ENCODE data around the gene NUDCD3.

NUDCD3 gene

DNA sequence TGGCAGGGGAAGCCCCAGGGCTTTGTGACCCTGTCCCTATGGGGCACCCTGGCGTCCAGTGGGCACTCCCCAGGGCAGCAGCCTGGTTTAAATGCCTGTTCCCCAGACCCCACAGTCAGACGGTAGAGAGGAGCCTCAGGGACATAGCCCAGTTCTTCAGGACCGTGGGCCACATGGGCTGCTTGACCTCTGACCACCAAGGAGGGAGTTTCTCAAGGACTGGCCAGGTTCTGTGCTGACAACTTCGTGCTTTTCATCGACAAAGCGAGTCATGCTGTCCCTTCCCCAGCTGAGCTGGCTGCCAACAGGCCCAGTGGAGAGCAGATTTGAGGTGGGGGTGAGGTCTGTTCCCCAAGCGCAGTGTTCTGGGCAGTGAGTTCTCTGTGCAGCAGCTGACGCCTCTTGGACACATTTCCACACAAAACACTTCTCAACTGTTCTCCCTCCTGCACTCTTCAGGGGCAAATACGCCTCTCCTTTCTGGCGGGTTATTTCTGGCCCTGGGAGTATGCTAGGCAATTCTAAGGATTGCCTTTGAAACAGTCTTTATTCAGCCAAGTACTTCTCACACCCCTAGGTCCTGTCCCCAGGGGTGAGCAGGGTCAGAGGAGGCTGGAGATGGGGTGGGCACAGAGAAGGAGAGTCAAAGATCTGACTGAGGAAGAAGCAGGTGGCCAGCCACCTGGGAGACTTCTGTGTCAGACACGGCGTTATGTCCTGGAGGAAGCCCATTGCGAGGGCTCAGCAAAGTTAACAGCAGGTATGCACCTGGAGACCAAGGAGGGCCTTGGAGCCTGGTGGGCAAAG is 107.8 kb downstream of the NUDCD3 start:
- DNase-seq (ENCODE audit: low read depth) = no peak

DNA sequence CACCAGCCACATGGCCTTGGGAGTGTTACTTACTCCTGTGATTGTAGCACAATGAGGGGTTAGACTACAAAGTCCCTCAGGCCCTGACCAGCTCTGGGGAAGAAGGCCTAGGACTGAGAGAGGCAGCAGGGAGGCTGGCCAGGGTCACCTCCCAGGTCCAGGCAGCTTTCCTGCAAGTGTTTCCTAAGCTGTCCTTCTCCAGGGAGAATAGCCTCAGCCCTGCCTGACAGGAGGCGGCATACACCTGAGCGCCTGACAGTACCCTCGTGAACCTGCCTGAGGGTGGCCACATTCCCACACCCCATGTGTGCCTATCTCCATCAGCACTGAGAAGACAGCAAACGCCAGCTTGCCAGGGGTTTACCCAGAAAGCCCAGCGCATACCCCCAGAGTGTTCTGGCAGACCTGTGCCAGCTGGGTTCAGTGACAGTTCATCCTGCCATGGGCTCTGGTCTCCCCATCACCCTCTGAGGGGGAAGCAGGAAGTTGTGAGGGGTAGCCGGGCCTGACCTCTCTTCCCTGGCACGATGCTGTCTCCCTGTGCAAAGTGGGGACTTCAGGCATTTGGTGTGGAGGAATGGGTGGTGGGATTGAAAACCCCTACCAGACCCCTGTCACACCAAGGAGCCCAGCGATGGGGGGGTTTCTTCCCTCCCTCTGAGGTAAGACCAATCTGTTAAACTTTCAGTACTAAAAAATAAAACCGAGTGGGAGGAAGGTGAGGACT is 108.8 kb downstream of the NUDCD3 start:
- no peak for DNase-seq (ENCODE audit: low read depth)

DNA sequence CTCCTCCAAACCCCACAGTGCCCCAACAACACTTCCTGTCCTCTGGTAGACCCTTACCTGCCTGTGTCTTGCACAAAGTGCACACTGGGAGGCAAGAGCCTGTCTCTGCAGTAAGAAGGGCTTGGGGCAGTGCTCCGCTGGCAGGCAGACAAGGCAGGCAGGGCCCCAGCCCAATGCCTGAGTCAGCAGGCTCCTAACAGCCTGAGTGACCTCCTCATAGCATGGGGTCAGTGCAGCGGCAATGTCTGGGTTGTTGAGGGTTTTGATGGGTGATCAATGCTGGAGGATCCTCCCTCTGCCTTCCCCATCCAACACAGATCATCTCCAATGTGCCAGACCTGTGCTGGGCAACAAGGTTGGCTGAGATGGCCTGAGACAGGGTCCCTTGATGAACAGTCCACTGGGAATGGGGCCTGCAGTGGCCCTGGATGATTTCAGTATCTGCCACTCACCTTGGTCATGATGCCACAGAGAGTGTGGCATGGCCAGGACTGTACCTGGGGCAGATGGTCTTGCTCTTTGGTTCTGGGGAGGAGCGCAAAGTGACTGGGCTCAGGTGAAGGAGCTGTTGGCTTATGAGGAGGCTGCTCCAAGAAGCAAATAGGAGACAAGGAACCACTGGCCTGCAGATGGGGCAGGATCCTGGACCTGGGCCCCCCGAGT is 109.5 kb downstream of the NUDCD3 start:
- no peak for DNase-seq (ENCODE audit: low read depth)

DNA sequence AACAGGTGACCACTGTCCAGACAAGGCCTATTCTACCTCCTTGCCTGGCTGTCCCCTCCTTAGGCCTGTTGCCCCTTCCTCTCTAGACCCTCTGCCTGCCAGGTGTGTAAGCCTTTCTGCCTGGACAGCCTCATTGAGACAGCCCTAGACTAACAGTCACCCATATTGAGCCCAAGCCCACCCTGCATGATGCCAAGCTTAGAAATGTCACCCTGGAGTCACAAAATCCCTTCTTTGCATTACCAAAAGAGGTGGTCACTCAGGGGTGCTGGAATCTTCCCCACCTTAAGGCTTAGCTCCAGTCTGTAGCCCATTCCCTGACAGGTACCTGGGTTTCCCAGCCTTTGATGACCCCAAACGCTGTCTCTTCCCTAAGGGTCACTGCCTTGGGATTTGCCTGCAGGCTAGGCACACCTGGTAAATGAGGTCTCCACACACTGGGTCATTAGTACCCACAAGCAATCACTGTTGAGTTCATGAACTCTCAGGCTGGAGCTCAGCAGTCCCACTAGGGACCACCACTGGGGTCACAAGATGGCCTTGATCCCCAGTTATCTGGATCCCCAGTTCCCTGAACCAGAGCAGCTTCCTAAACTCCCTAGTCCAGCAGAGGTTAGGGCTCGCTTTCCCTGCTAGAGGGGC is 110.1 kb downstream of the NUDCD3 start:
- no peak for DNase-seq (ENCODE audit: low read depth)

DNA sequence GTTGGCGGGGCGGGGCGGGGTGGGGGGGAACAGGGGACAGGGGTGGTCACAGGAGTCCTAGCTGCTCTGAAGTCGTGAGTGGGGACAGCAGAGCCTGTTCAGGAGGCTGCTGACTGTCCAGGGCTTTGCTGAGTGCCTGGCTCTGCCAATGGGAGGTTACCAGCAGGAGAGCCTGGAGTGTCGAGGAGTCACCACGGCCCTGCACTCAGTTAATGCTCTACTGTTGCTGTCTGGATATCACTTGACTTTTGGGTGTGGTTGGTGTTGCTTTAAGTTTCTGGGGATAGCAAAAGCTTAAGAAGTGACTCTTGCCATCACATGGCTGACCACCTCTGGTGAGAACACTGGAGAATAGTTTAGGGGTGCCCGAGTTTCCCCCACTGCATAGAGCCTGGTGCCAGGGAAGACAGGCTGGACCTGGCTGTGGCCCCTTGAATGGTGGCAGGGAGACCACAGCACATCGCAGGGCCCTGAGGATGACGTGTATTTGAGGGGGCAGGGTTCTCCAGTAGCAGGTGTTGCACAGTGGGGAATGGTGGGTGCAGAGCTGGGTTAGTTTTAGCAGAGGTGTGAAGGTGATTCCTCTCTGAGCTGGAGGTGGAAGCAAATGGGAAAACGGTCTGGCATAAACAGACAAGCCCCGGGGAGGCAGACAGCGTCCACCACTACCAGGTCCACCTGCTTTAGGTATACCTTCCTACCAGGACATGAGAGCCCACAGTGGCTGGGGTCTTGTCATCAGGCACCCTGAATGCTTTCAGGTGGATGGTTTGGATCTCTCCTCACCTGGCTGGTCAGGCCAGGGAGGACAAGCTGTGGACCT is 110.9 kb downstream of the NUDCD3 start:
- no peak for DNase-seq (ENCODE audit: low read depth)

DNA sequence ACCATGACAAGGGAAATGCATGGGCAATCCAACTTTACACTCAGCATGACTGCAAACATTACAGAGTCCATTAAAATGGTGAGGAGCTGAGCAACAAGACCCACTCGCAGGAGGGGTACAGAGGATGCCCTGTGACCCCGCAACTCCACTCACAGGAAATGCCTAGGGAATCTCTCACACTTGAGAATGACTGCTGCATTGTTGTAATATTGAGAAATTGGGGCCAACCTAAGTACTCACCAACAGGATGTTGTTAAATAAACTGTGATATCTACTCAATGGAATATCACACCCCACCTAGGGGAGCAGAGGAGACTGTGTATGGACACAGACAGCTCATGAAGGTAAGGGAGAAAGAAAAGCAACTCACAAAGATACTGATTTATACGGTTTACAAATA is 111.7 kb downstream of the NUDCD3 start:
- no peak for DNase-seq (ENCODE audit: low read depth)

DNA sequence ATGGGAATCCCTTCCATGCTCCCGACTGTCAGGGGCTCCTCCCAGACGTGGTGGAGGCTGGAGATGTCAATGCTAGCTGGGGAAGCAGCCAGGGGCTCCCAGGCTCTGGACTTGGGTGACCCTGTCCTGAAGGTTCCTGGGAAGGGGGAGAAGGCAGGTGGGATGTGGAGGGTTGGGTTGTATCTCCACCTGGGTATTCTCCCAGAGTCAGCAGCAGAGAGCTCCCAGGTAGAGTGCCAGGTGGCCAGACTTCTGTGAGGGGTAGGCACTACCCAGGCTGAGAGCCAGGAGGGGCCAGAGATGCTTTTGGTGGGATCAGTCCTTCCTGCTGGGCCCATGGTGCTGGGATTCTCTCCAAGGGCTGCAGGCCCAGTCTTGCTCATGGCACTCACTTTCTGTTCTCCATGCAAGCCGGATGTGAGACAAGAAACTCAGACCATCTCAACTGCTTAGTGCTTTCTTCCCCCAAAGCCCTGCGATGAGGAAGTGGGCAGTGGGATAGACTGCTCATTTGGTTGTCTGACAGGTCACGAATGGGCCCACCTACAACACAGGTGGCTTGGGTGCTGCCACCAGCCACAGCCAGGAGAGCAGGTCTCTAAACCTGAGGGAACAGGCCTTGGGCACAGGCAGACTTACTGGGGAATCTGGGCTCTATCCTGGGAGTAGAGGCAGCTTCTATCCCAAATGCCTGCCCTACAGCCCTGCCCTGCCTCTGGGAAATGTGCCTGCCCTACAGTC is 112.6 kb downstream of the NUDCD3 start:
- no peak for DNase-seq (ENCODE audit: low read depth)

DNA sequence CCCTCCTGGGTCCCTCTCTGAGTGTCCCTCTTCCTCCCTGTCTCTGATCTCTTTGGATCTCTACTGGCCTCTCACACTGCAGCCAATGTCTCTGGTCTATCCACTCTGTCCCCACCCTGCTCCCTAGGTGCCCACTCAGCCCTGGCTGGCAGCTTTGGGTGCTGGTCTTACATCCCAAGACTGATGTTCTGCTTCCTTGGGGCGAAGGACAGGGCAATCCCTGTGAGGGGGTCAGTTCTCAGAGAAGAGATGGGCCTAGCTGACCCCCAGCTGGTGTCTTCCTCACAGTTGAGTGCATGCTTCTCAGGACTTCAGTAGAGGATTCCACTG is 113.4 kb downstream of the NUDCD3 start:
- DNase-seq (ENCODE audit: low read depth) = no peak

DNA sequence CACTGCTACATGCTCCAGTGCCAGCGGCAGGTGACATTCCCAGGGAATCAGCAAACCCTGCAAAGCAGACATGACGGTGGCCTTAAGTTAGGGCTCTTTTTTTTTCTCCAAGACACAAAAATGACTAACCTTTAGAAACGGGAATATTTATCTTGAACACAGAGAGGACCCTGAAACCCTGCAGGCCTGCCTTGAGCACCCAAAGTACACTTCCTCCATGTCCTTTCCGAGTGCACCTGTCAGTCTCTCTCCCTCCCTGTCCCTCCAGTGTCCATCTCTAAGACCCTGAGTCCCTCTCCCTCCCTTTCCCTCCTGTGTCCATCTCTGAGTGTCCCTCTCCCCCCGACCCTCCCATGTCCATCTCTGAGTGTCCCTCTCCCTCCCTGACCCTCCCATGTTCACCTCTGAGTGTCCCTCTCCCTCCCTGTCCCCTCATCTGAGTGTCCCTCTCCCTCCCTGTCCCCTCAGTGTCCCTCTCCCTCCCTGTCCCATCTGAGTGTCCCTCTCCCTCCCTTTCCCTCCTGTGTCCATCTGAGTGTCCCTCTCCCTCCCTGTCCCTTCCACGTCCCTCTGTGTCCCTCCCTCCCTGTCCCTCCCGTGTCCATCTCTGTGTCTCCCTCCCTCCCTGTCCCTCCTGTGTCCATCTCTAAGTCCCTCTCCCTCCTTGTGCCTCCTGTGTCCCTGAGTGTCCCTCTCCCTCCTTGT is 113.9 kb downstream of the NUDCD3 start:
- no peak for DNase-seq (ENCODE audit: low read depth)

DNA sequence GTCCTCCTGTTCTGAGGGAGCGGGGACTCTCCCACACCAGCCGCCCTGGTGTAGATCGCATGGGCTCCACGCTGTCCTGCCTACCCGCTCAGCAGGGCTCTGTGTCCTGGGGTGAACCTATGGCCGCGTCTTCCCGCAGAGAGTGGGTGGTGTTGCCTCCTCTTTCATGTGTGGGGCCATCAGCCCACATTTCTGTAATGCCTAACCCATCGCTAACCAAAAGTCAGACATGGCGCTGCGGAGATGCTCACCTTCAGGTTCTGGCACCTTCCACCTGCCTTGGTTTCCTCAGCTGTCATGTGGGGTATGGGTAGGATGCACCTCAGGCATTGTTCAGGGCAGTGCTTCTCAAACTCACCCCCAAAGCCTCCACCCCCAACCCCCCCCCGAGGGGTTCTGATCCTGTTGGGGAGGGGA is 114.5 kb downstream of the NUDCD3 start:
- DNase-seq (ENCODE audit: low read depth) = no peak

DNA sequence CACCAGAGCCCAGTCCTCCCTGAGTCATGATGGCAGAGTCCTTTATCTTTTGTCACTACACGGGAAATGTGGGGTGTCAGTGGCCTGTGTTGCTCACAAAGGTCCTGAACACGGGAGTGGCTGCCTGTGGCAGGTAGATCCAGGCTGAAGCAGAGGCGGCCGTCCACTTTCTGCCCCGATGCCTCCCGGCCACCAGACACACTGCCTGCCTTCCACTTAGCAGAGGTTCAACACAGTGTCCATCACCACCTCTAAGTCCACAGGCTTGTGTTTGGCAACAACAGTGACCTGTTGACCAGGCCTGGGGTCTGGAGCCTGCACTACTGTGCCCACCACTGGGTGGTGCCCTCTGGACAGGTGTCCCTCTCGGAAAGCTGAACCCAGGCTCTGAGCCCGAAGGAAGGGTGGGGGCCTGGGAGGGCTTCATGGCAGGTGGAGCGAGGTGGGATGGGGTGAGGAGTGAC is 115.2 kb downstream of the NUDCD3 start:
- no peak for DNase-seq (ENCODE audit: low read depth)

DNA sequence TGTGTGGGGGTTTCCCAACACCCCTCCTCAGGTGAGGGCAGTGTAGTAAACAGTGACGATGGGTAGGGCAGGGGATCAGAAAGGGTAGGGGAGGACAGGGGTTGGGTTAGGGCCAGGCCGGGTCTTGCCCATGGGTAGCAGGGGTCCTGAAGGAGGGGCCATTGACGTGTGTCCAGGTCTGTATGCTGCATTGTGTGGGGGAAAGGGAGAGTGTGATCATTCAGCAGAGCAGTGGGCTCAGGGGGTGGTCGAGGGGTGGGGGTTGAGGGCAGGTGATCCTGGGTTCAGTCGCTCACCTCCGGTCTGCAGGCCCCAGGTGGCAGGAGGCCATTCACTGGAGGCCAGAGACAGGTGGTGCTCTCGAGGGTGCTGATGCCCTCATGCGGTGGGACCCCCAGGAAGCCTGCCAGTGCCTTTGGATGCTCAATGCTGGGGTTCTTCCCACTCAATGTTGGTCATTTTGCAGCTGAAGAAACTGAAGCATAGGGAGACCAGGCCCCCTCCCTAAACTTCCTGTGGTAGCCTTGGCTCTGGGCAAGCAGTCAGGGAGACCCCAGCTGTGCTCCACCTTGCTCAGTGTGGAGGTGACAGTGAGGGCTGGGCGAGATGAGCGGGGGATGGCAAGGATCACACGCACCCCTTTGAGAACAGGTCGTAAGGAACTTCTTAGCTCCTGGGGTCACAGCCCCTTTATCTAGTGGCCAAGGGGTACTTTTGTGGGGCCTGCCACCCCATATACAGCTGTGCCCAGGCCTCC is 116.3 kb downstream of the NUDCD3 start:
- DNase-seq (ENCODE audit: low read depth) = no peak

DNA sequence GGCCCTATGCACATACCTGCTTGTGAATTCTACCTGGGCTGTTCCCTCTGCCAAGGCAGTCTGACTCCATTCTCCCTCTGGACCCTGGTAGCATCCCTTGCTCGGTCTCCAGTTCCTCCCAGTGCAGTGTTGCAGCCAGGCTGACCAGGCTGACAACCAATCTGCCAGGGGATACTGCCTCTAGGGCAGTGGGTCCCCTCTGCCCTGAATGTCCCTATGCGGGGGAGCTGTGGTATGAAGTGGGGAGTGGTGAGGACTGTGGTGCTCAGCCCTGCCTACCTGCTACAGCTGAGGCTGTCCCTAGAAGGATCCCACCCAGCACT is 117.1 kb downstream of the NUDCD3 start:
- DNase-seq (ENCODE audit: low read depth) = no peak

DNA sequence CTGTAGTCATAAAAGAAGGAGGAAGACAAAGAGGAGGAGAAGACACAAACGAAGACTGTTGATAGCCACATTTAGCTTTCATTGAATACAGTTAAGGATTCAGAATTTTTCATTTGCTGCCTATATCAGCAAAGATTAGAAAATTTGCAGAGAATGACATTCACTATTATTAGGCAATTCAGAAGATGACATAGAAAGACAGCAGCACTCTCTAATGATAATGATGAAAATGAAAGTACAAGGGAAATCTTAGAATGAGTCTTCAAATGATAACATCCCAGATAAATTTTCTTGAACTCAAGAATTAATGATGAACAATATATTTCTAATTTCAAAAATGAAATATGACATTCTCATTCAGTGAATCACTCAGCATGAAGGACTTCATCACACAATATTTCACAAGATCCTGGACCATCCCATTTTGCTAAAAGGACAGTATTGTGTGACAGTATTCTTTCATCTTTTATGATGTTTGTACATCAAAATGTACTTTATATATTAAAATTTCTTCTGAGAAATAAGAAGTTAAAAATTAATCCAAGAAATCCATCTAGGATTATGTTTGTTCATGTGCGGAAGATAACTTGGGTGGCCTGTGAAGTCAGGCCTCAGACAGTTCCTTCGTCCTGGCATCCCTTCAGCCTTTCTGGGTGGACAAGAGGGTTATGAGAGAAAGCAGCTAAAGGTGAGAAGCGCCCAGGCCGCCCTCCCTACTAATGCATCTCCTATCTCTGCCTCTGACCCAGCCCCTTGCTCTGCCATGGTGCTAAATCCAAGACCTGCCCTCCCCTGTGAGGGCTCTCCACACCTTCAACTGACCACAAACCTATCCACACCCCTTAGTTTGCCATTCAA is 117.7 kb downstream of the NUDCD3 start:
- no peak for DNase-seq (ENCODE audit: low read depth)

DNA sequence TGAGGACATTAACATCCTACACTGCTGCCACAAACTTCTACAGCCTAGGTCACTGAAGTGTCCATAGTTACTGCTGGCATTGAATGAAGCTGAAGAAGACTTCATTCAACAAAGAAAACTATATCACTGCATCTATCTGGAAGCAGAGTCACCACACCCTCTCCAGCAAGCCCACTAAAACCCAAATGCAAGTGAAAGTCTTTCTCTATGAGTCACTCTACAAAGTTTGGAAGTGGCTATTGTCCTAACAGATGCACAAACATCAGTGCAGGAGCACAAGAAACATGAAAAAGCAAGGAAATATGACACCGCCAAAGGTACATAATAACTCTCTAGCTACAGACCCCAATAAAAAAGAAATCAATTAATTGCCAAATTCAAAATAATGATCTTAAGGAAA is 121.6 kb downstream of the NUDCD3 start:
- no peak for DNase-seq (ENCODE audit: low read depth)

DNA sequence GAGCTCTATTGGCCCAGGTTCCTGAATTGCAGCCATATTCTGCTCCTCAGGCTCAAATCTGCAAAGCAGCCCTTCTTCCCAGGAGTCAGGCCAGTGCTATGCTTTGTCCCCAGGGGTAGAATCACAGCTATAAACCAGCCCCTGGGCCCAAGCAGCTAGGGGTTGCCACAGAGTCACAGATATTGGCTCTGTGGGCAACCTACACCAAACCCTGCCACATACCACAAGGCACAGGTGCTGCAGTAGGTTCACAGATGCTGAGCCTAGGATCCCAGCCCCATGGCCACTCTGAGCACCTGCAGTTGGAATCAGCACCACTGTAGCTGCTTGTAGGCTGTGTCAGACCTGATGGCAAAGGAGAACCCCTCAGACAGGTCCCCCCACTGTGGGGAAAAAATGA is 122.0 kb downstream of the NUDCD3 start:
- DNase-seq (ENCODE audit: low read depth) = no peak

DNA sequence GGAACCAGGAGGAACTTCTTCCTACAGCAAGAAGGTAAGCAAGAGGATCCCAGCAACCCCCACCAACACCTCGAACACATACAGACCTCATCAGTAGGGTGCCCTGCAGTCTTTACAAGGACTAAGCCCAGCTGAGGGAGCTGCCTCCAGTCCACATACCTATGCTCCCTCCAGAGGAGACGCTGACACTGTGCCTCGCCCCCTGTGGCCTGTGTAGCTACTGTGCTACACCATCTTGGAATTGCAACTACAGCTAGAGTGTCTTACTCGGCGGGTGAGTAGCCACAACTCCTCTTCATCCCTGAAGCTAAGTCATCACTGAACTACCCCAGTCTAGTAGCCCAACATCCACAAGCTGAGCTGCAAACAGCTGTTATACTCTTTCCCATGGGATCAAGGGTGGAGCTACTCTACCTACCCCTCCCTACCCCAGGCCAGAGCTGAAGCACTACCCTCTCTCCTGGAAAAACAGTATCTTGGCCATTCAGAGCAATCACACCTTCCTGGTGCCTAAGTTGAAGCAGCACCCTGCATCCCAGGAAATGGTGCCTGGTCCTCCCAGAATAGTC is 122.9 kb downstream of the NUDCD3 start:
- no peak for DNase-seq (ENCODE audit: low read depth)

DNA sequence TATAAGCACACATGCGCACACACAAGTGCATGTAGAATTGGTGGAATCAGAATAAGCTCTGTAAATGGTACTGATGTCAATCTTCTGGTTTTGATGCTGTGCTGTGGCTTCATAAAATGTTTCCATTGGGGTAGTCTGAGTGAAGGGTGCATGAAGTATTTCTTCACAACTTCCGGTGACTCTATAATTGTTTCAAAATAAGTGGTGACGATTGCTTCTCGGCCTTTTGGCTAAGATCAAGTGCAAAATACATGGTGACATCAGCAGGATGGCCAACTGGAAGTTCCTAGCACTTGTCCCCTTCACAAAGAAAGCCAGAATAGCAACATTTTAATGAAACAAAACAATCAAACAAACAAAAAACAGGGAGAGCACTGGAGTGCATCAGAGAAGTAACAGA is 123.5 kb downstream of the NUDCD3 start:
- DNase-seq (ENCODE audit: low read depth) = no peak

DNA sequence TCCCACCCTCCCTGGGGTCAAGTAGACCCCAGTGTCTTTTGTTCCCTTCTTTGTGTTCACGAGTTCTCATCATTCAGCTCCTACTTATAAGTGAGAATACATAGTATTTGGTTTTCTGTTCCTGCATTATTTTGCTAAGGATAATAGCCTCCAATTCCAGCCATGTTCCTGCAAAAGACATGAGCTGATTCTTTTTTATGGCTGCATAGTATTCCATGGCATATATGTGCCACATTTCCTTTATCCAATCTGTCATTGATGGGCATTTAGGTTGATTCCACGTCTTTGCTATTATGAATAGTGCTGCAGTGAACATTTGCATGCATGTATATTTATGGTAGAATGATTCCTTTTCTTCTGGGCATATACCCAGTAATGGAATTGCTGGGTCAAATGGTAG is 136.8 kb downstream of the NUDCD3 start:
- DNase-seq (ENCODE audit: low read depth) = no peak

All from stimulated activated CD4-positive, alpha-beta T cell treated with anti-CD3 and anti-CD28 coated beads, Interleukin-2, amount 100 ng/mL, for 4 hours (primary cell).